Measurements from ENCODE around the gene USP12. TPM values are rescaled to one million over a fixed set of nuclear protein-coding genes. Genes with fewer than 3 reads are reported as not detected.

USP12 gene
- polyA plus RNA-seq, 3 donors: 12.8 to 23.4 (median 14.5) TPM

- Histone ChIP-seq H3K79me2 (ENCODE audit: insufficient read depth, low read length) (peaks cover 5% of the 10 kb centered on the region), H3K27ac (ENCODE audit: low read depth in 1 of 2, low read length in 2 of 2) (no peak overlapping the region), H3K4me1 (ENCODE audit: control insufficient read depth in 1 of 2, insufficient read depth in 2 of 2, low read length in 2 of 2) (no peaks in the 10 kb centered on the region), H3K36me3 (replicated peaks in 1 of 2; ENCODE audit: control insufficient read depth in 1 of 2, insufficient read depth in 2 of 2, low read length in 2 of 2) (peaks cover 4 to 18% of the 10 kb centered on the region in 2 donors), H2AFZ (ENCODE audit: insufficient read depth, low read depth, low read length, poor library complexity, severe bottlenecking) (no peak overlapping the region), H4K20me1 (ENCODE audit: insufficient read depth, low read length) (peaks cover 30% of the 10 kb centered on the region), H3K4me2 (replicated peaks; ENCODE audit: extremely low read depth, low read length, poor library complexity, severe bottlenecking) (no peak overlapping the region), H3K27me3 (ENCODE audit: control insufficient read depth in 2 of 2, insufficient read depth in 2 of 2, low read length in 2 of 2) (no peaks in the 10 kb centered on the region), H3K9ac (ENCODE audit: insufficient read depth, low read length, poor library complexity, severe bottlenecking) (no peak overlapping the region), H3K9me3 (replicated peaks in 1 of 2; ENCODE audit: control insufficient read depth in 1 of 2, insufficient read depth in 1 of 2, low read length in 2 of 2) (no peaks in the 10 kb centered on the region), H3K4me3 (replicated peaks in 1 of 3; ENCODE audit: low read depth in 2 of 3, low read length in 3 of 3) (no peak overlapping the region)
- no CpG with 5 or more reads among the region's 3 CpGs for WGBS (ENCODE audit: insufficient coverage)
- DNase-seq: no peak
- Mint-ChIP-seq H3K4me1 (no peaks in the 10 kb centered on the region), H3K9me3 (peaks cover 0 to 2% (median 0%) of the 10 kb centered on the region in 7 donors), H3K27ac (peak overlapping the region in 1 of 7 donors; percentile 32), H3K36me3 (peaks cover 23 to 28% of the 10 kb centered on the region in 2 donors), H3K27me3 (ENCODE audit: low read depth in 3 of 3) (no peaks in the 10 kb centered on the region), H3K4me3 (no peak overlapping the region)
- intact Hi-C loops (cut with micrococcal nuclease): no loop called here
- TF ChIP-seq, protein P1, sequence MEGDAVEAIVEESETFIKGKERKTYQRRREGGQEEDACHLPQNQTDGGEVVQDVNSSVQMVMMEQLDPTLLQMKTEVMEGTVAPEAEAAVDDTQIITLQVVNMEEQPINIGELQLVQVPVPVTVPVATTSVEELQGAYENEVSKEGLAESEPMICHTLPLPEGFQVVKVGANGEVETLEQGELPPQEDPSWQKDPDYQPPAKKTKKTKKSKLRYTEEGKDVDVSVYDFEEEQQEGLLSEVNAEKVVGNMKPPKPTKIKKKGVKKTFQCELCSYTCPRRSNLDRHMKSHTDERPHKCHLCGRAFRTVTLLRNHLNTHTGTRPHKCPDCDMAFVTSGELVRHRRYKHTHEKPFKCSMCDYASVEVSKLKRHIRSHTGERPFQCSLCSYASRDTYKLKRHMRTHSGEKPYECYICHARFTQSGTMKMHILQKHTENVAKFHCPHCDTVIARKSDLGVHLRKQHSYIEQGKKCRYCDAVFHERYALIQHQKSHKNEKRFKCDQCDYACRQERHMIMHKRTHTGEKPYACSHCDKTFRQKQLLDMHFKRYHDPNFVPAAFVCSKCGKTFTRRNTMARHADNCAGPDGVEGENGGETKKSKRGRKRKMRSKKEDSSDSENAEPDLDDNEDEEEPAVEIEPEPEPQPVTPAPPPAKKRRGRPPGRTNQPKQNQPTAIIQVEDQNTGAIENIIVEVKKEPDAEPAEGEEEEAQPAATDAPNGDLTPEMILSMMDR (IDR thresholded peaks at IDR 0.05): no peak
These were observed 61.4 kb downstream of the USP12 start for GRCh38 chr13:27110056-27110746.

DNA sequence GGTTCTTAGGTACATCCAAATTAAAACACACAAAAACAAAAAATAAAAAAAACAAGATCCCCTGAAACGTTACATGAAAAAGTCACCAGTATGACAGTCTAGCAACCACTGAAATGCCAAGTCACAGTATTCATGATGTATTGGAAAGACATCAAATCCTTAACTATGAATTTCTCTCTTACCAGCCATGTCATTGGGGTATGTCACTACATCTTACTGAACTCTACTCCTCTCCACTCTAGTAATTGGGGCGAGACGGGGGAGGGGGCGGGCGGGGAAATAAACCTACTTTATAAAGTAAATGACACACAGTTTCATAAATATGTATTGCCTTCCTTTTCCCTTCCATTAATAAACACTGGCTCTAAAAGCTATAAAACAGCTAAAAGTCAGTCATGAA, 65.5 kb downstream of the USP12 start:
- no CpG with 5 or more reads among the region's 5 CpGs for WGBS (ENCODE audit: insufficient coverage)
- peak overlapping the region in 1 of 7 donors; percentile 74 for H3K27ac Mint-ChIP-seq
- DNase-seq: no peak
- H3K4me2 ChIP-seq (replicated peaks; ENCODE audit: extremely low read depth, low read length, poor library complexity, severe bottlenecking): no peak overlapping the region
- no peak overlapping the region for H3K4me3 Mint-ChIP-seq
- no peaks in the 10 kb centered on the region for H3K27me3 ChIP-seq (ENCODE audit: control insufficient read depth in 2 of 2, insufficient read depth in 2 of 2, low read length in 2 of 2)
- no peak overlapping the region for H3K9ac ChIP-seq (ENCODE audit: insufficient read depth, low read length, poor library complexity, severe bottlenecking)
- peaks cover 2% of the 10 kb centered on the region for H3K4me1 Mint-ChIP-seq
- no peaks in the 10 kb centered on the region for H3K9me3 ChIP-seq (replicated peaks in 1 of 2; ENCODE audit: control insufficient read depth in 1 of 2, insufficient read depth in 1 of 2, low read length in 2 of 2)
- peaks cover 0 to 2% (median 0%) of the 10 kb centered on the region in 7 donors for H3K9me3 Mint-ChIP-seq
- H4K20me1 ChIP-seq (ENCODE audit: insufficient read depth, low read length): peaks cover 11% of the 10 kb centered on the region
- H3K36me3 ChIP-seq (replicated peaks in 1 of 2; ENCODE audit: control insufficient read depth in 1 of 2, insufficient read depth in 2 of 2, low read length in 2 of 2): peaks cover under 1 to 35% of the 10 kb centered on the region in 2 donors
- H3K27ac ChIP-seq (ENCODE audit: low read depth in 1 of 2, low read length in 2 of 2): no peak overlapping the region
- no peak overlapping the region for H3K4me3 ChIP-seq (replicated peaks in 1 of 3; ENCODE audit: low read depth in 2 of 3, low read length in 3 of 3)
- peaks cover 31 to 32% of the 10 kb centered on the region in 2 donors for H3K36me3 Mint-ChIP-seq
- TF ChIP-seq, protein P1 (IDR thresholded peaks at IDR 0.05): no peak
- no peaks in the 10 kb centered on the region for H3K79me2 ChIP-seq (ENCODE audit: insufficient read depth, low read length)
- H3K27me3 Mint-ChIP-seq (ENCODE audit: low read depth in 3 of 3): no peaks in the 10 kb centered on the region
- intact Hi-C loops (cut with micrococcal nuclease): no loop called here
- no peak overlapping the region for H2AFZ ChIP-seq (ENCODE audit: insufficient read depth, low read depth, low read length, poor library complexity, severe bottlenecking)
- H3K4me1 ChIP-seq (ENCODE audit: control insufficient read depth in 1 of 2, insufficient read depth in 2 of 2, low read length in 2 of 2): no peaks in the 10 kb centered on the region

Measured in CD14-positive monocyte (primary cell).